ENCODE results near the gene FAM228B.
"Not testable (repeated sequence)": the region's sequence is repeated elsewhere in the genome, so short reads cannot be mapped to it uniquely, and the experiment has no call there.

The FAM228B gene

GRCh38 chr2:24102677-24103076 lies 20.6 kb upstream of the FAM228B start:
- DNase-seq (ENCODE audit: low read depth, low spot score): no peak

GRCh38 chr2:24104110-24104650 lies 19.1 kb upstream of the FAM228B start:
- DNase-seq (ENCODE audit: low read depth, low spot score): no peak

DNA sequence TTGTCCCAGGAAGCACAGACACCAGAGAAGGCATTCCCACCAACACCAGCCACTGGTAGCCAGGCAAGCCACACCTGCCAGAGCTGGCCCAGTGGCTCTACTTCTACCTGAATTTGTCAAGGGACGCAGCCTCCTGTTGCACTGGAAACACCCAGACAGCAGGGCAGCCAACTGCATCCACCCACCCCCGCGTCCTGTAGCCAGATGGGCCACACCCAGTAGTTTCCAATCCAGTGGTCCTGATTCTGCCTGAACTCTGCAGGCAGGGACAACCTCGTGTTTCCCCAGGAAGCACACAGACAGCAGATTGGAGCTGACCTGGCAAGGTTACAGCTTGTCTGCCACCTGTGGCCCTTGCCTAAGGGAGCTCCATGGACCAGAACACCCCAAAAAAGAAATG lies 18.4 kb upstream of the FAM228B start:
- no peak for DNase-seq (ENCODE audit: low read depth, low spot score)

GRCh38 chr2:24105816-24106215 lies 17.5 kb upstream of the FAM228B start:
- DNase-seq (ENCODE audit: low read depth, low spot score): no peak

- no peak for DNase-seq (ENCODE audit: low read depth, low spot score)
Observed at GRCh38 chr2:24106786-24107185, 16.5 kb upstream of the FAM228B start.

GRCh38 chr2:24107336-24107735 lies 15.9 kb upstream of the FAM228B start:
- DNase-seq (ENCODE audit: low read depth, low spot score): no peak

DNA sequence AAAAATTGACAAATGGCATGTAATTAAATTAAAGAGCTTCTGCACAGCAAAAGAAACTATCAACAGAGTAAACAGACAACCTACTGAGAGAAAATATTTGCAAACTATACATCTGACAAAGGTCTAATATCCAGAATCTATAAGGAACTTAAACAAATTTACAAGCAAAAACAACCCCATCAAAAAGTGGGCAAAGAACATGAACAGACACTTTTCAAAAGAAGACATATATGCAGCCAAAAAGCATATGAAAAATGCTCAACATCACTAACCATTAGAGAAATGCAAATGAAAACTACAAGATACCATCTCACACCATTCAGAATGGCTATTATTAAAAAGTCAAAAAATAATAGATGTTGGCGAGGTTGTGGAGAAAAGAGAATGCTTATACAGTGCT lies 13.8 kb upstream of the FAM228B start:
- not testable (repeated sequence) for DNase-seq (ENCODE audit: low read depth, low spot score)

- no peak for DNase-seq (ENCODE audit: low read depth, low spot score)
Observed at GRCh38 chr2:24110660-24111303, 12.5 kb upstream of the FAM228B start.

- no peak for DNase-seq (ENCODE audit: low read depth, low spot score)
Observed at GRCh38 chr2:24111407-24111901, 11.8 kb upstream of the FAM228B start.

DNA sequence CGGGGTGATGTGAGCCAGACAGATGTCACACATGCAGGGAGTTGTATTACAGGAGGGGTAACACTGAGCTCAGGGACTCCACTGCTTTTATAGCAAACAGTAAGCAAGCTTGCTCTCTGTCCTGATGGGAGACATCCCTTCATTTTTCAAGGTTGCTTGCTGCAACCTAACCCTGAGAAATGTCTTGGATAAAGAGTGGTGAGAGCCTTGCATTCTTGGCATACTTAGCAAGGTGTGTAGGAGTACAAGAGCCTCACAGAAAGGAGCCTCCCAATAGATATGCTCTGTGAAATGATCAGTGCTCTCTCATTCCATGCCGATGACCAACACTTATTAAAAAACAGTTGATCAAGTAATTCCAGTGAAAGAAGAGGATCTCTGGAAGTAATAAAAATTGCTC lies 8.2 kb upstream of the FAM228B start:
- DNase-seq (ENCODE audit: low read depth, low spot score): no peak

GRCh38 chr2:24117902-24118301 lies 5.4 kb upstream of the FAM228B start:
- no peak for DNase-seq (ENCODE audit: low read depth, low spot score)

DNA sequence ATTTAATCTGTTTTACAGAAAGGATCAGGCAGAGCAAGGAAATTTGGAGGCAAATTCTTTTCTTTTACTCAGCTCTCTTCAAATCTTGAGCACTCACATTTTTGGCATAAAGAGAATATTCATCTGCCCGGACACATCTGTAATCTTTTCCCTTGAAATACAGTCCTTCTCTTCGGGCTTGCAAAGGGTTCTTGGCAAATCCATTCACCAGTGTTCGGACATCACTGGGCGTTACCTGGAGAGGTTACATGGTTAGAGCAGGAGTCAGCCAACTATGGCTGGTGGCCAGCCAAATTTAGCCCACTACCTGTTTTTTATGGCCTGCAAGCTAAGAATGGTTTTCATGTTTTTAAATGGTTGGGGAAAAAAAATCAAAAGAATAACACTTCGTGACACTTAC lies 2.2 kb upstream of the FAM228B start:
- no peak for DNase-seq (ENCODE audit: low read depth, low spot score)

- DNase-seq (ENCODE audit: low read depth, low spot score): no peak
Observed at GRCh38 chr2:24121469-24121868, 1.8 kb upstream of the FAM228B start.

- no peak for DNase-seq (ENCODE audit: low read depth, low spot score)
Observed at GRCh38 chr2:24122366-24123194, 689 bp upstream of the FAM228B start.

DNA sequence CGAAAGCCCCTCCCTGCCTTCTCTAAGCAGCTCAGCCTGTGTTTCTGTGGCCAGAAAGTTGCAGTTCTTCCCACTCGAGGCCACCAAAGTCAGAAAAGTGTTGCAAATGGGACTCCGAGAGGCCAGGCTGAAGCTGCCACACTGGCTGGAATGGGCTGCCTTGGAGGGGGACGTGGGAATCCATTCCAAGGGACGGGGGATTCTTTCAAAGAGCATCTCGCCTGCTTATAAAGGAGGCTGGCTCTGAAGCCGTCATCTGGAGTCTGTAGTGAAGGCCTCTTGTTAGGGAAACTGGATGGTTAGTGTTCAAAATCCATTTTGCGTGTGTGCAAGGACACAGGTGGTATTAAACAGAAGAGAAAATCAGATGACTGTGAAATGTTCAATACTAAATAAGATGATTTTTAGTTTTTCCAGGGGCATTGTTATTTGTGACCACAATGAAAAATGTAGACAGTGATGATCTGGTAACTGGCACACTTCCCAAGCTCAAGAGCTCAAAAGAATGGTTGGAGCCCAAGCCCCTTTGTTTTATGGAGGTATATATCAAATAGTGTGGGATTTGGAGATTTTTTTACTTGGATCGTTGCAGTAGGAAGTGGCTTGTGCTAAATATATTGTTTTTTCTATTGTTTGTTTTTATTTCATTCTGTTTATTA lies 782 bp downstream of the FAM228B start:
- DNase-seq (ENCODE audit: low read depth, low spot score): no peak

DNA sequence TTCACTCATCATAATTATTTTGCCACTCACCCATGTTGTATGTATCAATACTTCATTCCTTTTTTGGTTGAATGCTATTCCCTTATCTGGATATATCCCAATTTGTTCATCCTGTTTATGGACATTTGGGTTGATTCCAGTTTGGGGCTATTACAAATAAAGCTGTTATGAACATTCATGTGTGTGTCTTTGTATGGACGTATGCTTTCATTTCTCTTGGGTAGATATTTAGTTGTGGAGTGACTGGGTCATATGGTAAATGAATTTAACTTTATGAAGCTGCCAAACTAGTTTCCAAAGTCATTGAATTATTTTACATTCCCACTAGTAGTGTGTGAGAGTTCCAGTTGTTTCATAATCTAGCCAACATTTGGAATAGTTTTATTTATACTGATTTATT lies 2.7 kb downstream of the FAM228B start:
- no peak for DNase-seq (ENCODE audit: low read depth, low spot score)

DNA sequence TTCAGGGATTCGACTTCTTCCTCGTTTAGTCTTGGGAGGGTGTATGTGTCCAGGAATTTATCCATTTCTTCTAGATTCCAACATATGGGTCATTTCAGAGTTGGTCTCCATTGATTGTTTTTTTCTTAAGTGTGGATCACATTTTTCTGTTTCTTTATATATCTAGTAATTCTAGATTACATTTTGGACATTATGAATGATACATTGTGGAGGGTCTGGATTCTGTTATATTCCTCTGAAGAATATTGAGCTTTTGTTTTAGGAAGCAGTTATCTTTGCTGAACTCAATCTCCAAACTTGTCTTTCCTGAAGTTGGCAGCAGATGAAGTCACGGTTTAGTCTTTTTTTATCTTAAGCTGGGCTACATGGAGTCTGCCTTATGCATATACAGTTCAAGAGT lies 9.3 kb downstream of the FAM228B start:
- DNase-seq (ENCODE audit: low read depth, low spot score): no peak

GRCh38 chr2:24140305-24140704 lies 17.0 kb downstream of the FAM228B start:
- DNase-seq (ENCODE audit: low read depth, low spot score): not testable (repeated sequence)

GRCh38 chr2:24147364-24147763 lies 24.1 kb downstream of the FAM228B start:
- no peak for DNase-seq (ENCODE audit: low read depth, low spot score)

DNA sequence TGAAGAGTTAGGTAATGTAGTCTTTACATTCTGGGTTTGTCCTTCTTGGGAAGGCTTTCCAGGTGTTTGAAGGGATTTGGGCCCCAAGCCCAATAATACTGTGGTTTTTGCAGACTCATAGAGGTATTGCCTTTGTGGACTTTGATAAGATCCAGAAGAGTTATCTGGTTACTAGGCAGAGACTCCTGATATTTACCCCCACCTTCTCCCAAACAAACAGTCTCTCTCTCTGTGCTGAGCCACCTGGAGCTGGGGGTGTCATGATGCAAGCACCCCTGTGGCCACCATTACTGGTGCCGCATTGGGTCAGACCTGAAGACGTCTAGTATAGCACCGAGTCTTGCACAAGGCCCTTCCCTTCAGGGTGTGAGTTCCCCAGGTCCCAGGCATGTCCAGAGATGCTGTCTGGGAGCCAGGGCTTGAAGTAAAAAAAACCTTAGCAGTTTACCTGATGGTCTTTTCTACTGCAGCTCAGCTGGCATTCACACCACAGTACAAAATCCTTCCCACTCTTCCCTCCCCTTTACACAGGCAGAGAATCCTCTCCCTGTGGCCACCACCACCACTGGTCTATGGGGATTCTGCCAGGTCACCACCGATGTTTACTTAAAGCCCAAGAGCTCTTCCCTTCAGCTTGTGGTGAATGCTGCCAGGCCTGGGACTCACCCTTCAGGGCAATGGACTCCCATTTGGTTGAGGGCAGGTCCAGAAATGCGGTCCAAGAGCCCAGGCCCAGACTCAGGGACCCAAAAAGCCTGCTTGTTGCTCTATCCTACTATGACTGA lies 29.3 kb downstream of the FAM228B start:
- no peak for DNase-seq (ENCODE audit: low read depth, low spot score)

DNA sequence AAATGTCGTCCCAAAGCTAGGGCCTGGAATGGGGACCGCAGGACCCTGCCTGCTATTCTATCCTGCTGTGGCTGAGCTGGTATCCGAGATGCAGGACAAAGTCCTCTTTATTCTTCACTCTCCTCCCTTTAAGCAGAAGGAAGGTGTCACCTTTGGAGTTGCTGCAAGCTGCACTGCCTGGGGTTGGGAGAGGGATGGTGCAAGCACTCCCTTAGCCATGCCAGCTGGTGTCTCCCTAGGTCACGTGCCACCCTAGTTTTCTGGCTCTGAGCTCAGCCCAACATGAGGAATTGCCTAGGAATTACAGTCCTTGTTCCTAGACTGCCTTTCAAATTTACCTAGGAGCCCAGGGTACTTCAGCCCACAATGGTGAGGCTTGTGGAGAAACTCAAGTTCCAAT lies 30.2 kb downstream of the FAM228B start:
- DNase-seq (ENCODE audit: low read depth, low spot score): no peak

DNA sequence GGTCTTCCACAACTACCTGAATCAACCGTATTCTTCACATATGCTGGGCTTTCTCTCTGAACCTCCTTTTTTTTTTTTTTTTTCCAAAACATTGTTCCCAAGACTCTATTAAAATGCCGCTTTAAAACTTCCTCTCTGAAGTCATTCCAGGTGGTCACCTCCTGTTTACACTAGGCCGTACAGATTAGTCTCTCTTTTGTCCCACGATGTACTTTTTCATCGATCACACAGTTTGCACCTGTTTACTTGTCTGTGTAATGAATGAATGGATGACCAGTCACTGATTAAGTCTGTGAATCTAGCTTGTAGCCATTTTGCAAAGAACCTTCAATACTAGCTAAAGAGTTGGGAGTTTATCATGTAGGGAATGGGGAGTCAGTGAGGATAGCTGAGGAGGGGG lies 34.9 kb downstream of the FAM228B start:
- DNase-seq (ENCODE audit: low read depth, low spot score): no peak

All from activated naive CD8-positive, alpha-beta T cell treated with anti-CD3 and anti-CD28 coated beads, Interleukin-2, amount 50 U/mL, for 16 hours (primary cell).